HEK293 (cell line): Measurements from ENCODE around the gene FTL.

ENCODE experiments used
- HOXC10 ChIP-seq: sonication (generic); formaldehyde crosslinking; IDR thresholded peaks from 2 replicates; pipeline ENCODE4 v1.8.1; 2023; ENCODE audit warnings: mild to moderate bottlenecking, missing genetic modification reagents
- INSM2 ChIP-seq: fragments of 450-650 bp; formaldehyde crosslinking; IDR thresholded peaks from 2 replicates; pipeline ENCODE4 v1.5.1; 2016; ENCODE audit warnings: missing biosample characterization, missing genetic modification characterization
- SCRT2 ChIP-seq: fragments of 450-650 bp; formaldehyde crosslinking; IDR thresholded peaks from 2 replicates; pipeline ENCODE4 v1.5.1; 2016; ENCODE audit warnings: missing biosample characterization, missing genetic modification characterization
- SP2 ChIP-seq: fragments of 450-650 bp; formaldehyde crosslinking; IDR thresholded peaks from 2 replicates; pipeline ENCODE4 v1.5.1; 2016; ENCODE audit warnings: missing biosample characterization, missing genetic modification characterization
- TCF7L2 ChIP-seq: IDR thresholded peaks from 2 replicates; pipeline ENCODE4 v1.6.1; 2011; ENCODE audit warnings: low read depth, mild to moderate bottlenecking, inconsistent platforms, low read length, moderate library complexity, borderline replicate concordance
- ZEB2 ChIP-seq: fragments of 450-650 bp; formaldehyde crosslinking; IDR thresholded peaks from 2 replicates; pipeline ENCODE4 v1.5.1; 2016; ENCODE audit warnings: missing biosample characterization, missing genetic modification characterization
- ZFP37 ChIP-seq: fragments of 450-650 bp; formaldehyde crosslinking; IDR thresholded peaks from 2 replicates; pipeline ENCODE4 v1.5.1; 2016; ENCODE audit warnings: missing biosample characterization, missing genetic modification characterization
- ZNF138 ChIP-seq: fragments of 450-650 bp; formaldehyde crosslinking; IDR thresholded peaks from 2 replicates; pipeline ENCODE4 v1.5.1; 2016; ENCODE audit warnings: missing biosample characterization, missing genetic modification characterization, borderline replicate concordance
- ZNF140 ChIP-seq: fragments of 450-650 bp; formaldehyde crosslinking; IDR thresholded peaks from 2 replicates; pipeline ENCODE4 v1.5.1; 2016; ENCODE audit warnings: missing biosample characterization, missing genetic modification characterization
- ZNF155 ChIP-seq: fragments of 450-650 bp; formaldehyde crosslinking; IDR thresholded peaks from 2 replicates; pipeline ENCODE4 v1.5.1; 2016; ENCODE audit warnings: missing biosample characterization, missing genetic modification characterization
- ZNF2 ChIP-seq: fragments of 450-650 bp; formaldehyde crosslinking; IDR thresholded peaks from 2 replicates; pipeline ENCODE4 v1.5.1; 2016; ENCODE audit warnings: missing biosample characterization, missing genetic modification characterization
- ZNF24 ChIP-seq: fragments of 450-650 bp; formaldehyde crosslinking; IDR thresholded peaks from 2 replicates; pipeline ENCODE4 v1.5.1; 2016; ENCODE audit warnings: missing biosample characterization, missing genetic modification characterization
- ZNF366 ChIP-seq: fragments of 450-650 bp; formaldehyde crosslinking; conservative IDR thresholded peaks from 2 replicates; pipeline ENCODE4 v1.5.1; 2016; ENCODE audit warnings: missing biosample characterization, missing genetic modification characterization
- ZNF391 ChIP-seq: fragments of 450-650 bp; formaldehyde crosslinking; IDR thresholded peaks from 2 replicates; pipeline ENCODE4 v1.5.1; 2016; ENCODE audit warnings: low read depth, missing biosample characterization, missing genetic modification characterization, borderline replicate concordance
- ZNF433 ChIP-seq: fragments of 450-650 bp; formaldehyde crosslinking; IDR thresholded peaks from 2 replicates; pipeline ENCODE4 v1.5.1; 2016; ENCODE audit warnings: missing biosample characterization, missing genetic modification characterization, low read depth
- ZNF501 ChIP-seq: fragments of 450-650 bp; formaldehyde crosslinking; IDR thresholded peaks from 2 replicates; pipeline ENCODE4 v1.5.1; 2016; ENCODE audit warnings: missing biosample characterization, missing genetic modification characterization
- ZNF518A ChIP-seq: fragments of 450-650 bp; formaldehyde crosslinking; conservative IDR thresholded peaks from 2 replicates; pipeline ENCODE4 v1.5.1; 2016; ENCODE audit warnings: low read depth, missing biosample characterization, missing genetic modification characterization
- ZNF610 ChIP-seq: fragments of 450-650 bp; formaldehyde crosslinking; IDR thresholded peaks from 2 replicates; pipeline ENCODE4 v1.5.1; 2016; ENCODE audit warnings: missing biosample characterization, missing genetic modification characterization, borderline replicate concordance
- ZNF623 ChIP-seq: fragments of 450-650 bp; formaldehyde crosslinking; IDR thresholded peaks from 2 replicates; pipeline ENCODE4 v1.5.1; 2016; ENCODE audit warnings: missing biosample characterization, missing genetic modification characterization
- ZNF624 ChIP-seq: fragments of 450-650 bp; formaldehyde crosslinking; IDR thresholded peaks from 2 replicates; pipeline ENCODE4 v1.5.1; 2017; ENCODE audit warnings: missing biosample characterization, missing genetic modification characterization
- ZNF629 ChIP-seq: fragments of 450-650 bp; formaldehyde crosslinking; IDR thresholded peaks from 2 replicates; pipeline ENCODE4 v1.5.1; 2017; ENCODE audit warnings: missing biosample characterization, missing genetic modification characterization
- ZNF777 ChIP-seq: fragments of 450-650 bp; formaldehyde crosslinking; IDR thresholded peaks from 2 replicates; pipeline ENCODE4 v1.5.1; 2017; ENCODE audit warnings: missing biosample characterization, missing genetic modification characterization, borderline replicate concordance
- TF ChIP-seq, protein P1 (sequence below): fragments of 450-650 bp; formaldehyde crosslinking; IDR thresholded peaks from 2 replicates; pipeline ENCODE4 v1.5.1; 2016; ENCODE audit warnings: missing biosample characterization, missing genetic modification characterization
- TF ChIP-seq, protein P2 (sequence below): fragments of 450-650 bp; formaldehyde crosslinking; IDR thresholded peaks from 2 replicates; pipeline ENCODE4 v1.5.1; 2016; ENCODE audit warnings: missing biosample characterization, missing genetic modification characterization, borderline replicate concordance
- TF ChIP-seq, protein P3 (sequence below): fragments of 450-650 bp; formaldehyde crosslinking; IDR thresholded peaks from 2 replicates; pipeline ENCODE4 v1.5.1; 2017; ENCODE audit warnings: missing biosample characterization, missing genetic modification characterization

FTL gene

DNA sequence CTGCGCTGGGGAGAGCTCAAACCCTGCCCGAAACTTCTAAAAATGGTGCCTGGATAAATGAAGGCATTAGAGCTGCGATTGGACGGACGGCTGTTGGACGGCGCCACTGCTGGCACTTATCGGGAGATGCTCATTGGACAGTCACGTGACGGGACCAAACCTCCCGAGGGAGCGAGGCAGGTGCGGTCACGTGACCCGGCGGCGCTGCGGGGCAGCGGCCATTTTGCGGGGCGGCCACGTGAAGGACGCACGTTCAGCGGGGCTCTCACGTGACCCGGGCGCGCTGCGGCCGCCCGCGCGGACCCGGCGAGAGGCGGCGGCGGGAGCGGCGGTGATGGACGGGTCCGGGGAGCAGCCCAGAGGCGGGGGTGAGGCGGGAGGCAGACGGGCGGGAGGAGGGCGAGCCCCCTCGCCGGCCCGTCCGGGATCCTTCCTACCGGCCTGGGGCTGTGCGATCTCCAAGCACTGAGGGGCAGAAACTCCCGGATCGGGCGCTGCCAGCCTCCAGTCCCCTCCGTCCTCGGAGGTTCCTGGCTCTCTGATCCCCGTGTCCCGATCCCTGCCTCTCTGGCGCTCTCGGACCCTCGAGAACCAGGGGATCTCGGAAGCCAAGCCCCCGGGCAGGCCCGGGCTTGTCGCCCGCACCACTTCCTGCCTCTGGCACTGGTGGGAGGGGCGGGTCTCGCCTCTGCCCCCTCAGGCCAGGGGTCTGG, 10.4 kb upstream of the FTL start, which contains the start of gene BAX (continued):
- peak; percentile 24; the same call in 1 of the 2 replicates for TF ChIP-seq ZNF777
- TF ChIP-seq INSM2, result peak; percentile 63
- TF ChIP-seq, protein P1, sequence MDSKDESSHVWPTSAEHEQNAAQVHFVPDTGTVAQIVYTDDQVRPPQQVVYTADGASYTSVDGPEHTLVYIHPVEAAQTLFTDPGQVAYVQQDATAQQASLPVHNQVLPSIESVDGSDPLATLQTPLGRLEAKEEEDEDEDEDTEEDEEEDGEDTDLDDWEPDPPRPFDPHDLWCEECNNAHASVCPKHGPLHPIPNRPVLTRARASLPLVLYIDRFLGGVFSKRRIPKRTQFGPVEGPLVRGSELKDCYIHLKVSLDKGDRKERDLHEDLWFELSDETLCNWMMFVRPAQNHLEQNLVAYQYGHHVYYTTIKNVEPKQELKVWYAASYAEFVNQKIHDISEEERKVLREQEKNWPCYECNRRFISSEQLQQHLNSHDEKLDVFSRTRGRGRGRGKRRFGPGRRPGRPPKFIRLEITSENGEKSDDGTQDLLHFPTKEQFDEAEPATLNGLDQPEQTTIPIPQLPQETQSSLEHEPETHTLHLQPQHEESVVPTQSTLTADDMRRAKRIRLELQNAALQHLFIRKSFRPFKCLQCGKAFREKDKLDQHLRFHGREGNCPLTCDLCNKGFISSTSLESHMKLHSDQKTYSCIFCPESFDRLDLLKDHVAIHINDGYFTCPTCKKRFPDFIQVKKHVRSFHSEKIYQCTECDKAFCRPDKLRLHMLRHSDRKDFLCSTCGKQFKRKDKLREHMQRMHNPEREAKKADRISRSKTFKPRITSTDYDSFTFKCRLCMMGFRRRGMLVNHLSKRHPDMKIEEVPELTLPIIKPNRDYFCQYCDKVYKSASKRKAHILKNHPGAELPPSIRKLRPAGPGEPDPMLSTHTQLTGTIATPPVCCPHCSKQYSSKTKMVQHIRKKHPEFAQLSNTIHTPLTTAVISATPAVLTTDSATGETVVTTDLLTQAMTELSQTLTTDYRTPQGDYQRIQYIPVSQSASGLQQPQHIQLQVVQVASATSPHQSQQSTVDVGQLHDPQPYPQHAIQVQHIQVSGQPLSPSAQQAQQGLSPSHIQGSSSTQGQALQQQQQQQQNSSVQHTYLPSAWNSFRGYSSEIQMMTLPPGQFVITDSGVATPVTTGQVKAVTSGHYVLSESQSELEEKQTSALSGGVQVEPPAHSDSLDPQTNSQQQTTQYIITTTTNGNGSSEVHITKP (tag by site-specific recombination), result peak; percentile 96
- TF ChIP-seq HOXC10, result no peak
- TF ChIP-seq, protein P2, sequence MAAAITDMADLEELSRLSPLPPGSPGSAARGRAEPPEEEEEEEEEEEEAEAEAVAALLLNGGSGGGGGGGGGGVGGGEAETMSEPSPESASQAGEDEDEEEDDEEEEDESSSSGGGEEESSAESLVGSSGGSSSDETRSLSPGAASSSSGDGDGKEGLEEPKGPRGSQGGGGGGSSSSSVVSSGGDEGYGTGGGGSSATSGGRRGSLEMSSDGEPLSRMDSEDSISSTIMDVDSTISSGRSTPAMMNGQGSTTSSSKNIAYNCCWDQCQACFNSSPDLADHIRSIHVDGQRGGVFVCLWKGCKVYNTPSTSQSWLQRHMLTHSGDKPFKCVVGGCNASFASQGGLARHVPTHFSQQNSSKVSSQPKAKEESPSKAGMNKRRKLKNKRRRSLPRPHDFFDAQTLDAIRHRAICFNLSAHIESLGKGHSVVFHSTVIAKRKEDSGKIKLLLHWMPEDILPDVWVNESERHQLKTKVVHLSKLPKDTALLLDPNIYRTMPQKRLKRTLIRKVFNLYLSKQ (tag by site-specific recombination), result no peak
- TF ChIP-seq ZEB2 (tag by site-specific recombination), result peak; percentile 88
- 0 out of 2 replicates have a peak, but pooled peaks have one; percentile 71 for TF ChIP-seq ZNF501 (tag by site-specific recombination)
- TF ChIP-seq ZNF138 (tag by site-specific recombination), result 0 out of 2 replicates have a peak, but pooled peaks have one; percentile 19
- peak; percentile 39 for TF ChIP-seq SP2 (tag by site-specific recombination)
- TF ChIP-seq ZNF391 (tag by site-specific recombination), result 0 out of 2 replicates have a peak, but pooled peaks have one; percentile 46
- no peak for TF ChIP-seq ZNF623 (tag by site-specific recombination)
- 0 out of 2 replicates have a peak, but pooled peaks have one; percentile 17 for TF ChIP-seq SCRT2 (tag by site-specific recombination)
- no peak for TF ChIP-seq ZNF624 (tag by site-specific recombination)
- TF ChIP-seq ZNF518A, result no peak
- 0 out of 2 replicates have a peak, but pooled peaks have one; percentile 34 for TF ChIP-seq ZFP37 (tag by site-specific recombination)
- 0 out of 2 replicates have a peak, but pooled peaks have one; percentile 26 for TF ChIP-seq ZNF140 (tag by site-specific recombination)
- no peak for TF ChIP-seq ZNF155 (tag by site-specific recombination)
- TF ChIP-seq ZNF366, result peak; percentile 87
- TF ChIP-seq ZNF610, result peak; percentile 79; the same call in 1 of the 2 replicates
- peak; percentile 36; the same call in 1 of the 2 replicates for TF ChIP-seq ZNF433 (tag by site-specific recombination)
- TF ChIP-seq TCF7L2, result no peak
- TF ChIP-seq, protein P3, sequence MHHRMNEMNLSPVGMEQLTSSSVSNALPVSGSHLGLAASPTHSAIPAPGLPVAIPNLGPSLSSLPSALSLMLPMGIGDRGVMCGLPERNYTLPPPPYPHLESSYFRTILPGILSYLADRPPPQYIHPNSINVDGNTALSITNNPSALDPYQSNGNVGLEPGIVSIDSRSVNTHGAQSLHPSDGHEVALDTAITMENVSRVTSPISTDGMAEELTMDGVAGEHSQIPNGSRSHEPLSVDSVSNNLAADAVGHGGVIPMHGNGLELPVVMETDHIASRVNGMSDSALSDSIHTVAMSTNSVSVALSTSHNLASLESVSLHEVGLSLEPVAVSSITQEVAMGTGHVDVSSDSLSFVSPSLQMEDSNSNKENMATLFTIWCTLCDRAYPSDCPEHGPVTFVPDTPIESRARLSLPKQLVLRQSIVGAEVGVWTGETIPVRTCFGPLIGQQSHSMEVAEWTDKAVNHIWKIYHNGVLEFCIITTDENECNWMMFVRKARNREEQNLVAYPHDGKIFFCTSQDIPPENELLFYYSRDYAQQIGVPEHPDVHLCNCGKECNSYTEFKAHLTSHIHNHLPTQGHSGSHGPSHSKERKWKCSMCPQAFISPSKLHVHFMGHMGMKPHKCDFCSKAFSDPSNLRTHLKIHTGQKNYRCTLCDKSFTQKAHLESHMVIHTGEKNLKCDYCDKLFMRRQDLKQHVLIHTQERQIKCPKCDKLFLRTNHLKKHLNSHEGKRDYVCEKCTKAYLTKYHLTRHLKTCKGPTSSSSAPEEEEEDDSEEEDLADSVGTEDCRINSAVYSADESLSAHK, result peak; percentile 61; the same call in 1 of the 2 replicates
- peak; percentile 98 for TF ChIP-seq ZNF24 (tag by site-specific recombination)
- TF ChIP-seq ZNF629 (tag by site-specific recombination), result peak; percentile 48; the same call in 1 of the 2 replicates
- peak; percentile 58; the same call in 1 of the 2 replicates for TF ChIP-seq ZNF2 (tag by site-specific recombination)
